K562 (cell line): ENCODE results near the gene NAA40. TPM values are rescaled to one million over a fixed set of nuclear protein-coding genes. Genes with fewer than 3 reads are reported as not detected.
A peak's percentile ranks its signal among the peaks of the same experiment; 100 is the strongest.

Source experiments
- L3MBTL2 ChIP-seq: fragments of 450-650 bp; IDR thresholded peaks from 2 replicates; pipeline ENCODE4 v1.6.1; 2016; ENCODE audit warnings: mild to moderate bottlenecking, moderate library complexity
- RAD51 ChIP-seq: fragments of 450-650 bp; IDR thresholded peaks from 2 replicates; pipeline ENCODE4 v1.7.1; 2016; ENCODE audit warnings: low read depth, mild to moderate bottlenecking, borderline replicate concordance
- RFX7 ChIP-seq: fragments of 250-450 bp; sonication (Bioruptor Pico); IDR thresholded peaks from 2 replicates; pipeline ENCODE4 v1.5.1; 2021; ENCODE audit warnings: mild to moderate bottlenecking
- polyA plus RNA-seq, 8 experiments: library from polyadenylated mRNA; depleted of rRNA in 4 of 8; stranded (reverse) in 5 of 8; unstranded in 3 of 8; fragments of >200 nt; fragmentation: Nextera tagmentation in 2 of 8; fragmentation: Illumina TruSeq in 1 of 8; extraction: Ambion mirVana in 2 of 8; extraction: Trizol in 1 of 8; gene quantifications; 2 replicates each; pipeline versions ENCODE4 v1.2.1 to v1.2.3, GENCODE V29; 2011 to 2014; ENCODE audit warnings: inconsistent platforms in 1 of 8, missing spikeins in 1 of 8
- total RNA-seq, 7 experiments: library from RNA; depleted of rRNA in 6 of 7; stranded (reverse); fragments of >200 nt in 6 of 7; fragmentation: Illumina TruSeq in 2 of 7; extraction: Trizol in 2 of 7; gene quantifications; 2 replicates each; pipeline versions ENCODE4 v1.2.1 to v1.2.3, GENCODE V29; 2011 to 2021; ENCODE audit warnings: low replicate concordance in 1 of 7
- TF ChIP-seq, protein P1 (sequence below), 2 experiments: fragments of 450-650 bp in 1 of 2; sonication (generic) in 1 of 2; formaldehyde crosslinking in 1 of 2; IDR thresholded peaks; 2 replicates each; pipeline versions ENCODE4 v1.7.1 to v1.9.0; 2016 to 2022; ENCODE audit warnings: inconsistent platforms in 1 of 2, mild to moderate bottlenecking in 1 of 2, missing genetic modification reagents in 1 of 2
- TF ChIP-seq, protein P2 (sequence below): sonication (generic); formaldehyde crosslinking; IDR thresholded peaks from 2 replicates; pipeline ENCODE4 v1.9.0; 2022; ENCODE audit warnings: mild to moderate bottlenecking, missing genetic modification reagents
- TF ChIP-seq, protein P3 (sequence below): sonication (generic); formaldehyde crosslinking; IDR thresholded peaks from 2 replicates; pipeline ENCODE4 v1.8.1; 2023; ENCODE audit warnings: mild to moderate bottlenecking, missing genetic modification reagents

The NAA40 gene
- total and polyA plus RNA-seq, 9 of the 15 experiments (the other 6 are each of a cell fraction or from before 2014, with no cell fraction given): 6.2 to 39.0 (median 23.1) TPM

DNA sequence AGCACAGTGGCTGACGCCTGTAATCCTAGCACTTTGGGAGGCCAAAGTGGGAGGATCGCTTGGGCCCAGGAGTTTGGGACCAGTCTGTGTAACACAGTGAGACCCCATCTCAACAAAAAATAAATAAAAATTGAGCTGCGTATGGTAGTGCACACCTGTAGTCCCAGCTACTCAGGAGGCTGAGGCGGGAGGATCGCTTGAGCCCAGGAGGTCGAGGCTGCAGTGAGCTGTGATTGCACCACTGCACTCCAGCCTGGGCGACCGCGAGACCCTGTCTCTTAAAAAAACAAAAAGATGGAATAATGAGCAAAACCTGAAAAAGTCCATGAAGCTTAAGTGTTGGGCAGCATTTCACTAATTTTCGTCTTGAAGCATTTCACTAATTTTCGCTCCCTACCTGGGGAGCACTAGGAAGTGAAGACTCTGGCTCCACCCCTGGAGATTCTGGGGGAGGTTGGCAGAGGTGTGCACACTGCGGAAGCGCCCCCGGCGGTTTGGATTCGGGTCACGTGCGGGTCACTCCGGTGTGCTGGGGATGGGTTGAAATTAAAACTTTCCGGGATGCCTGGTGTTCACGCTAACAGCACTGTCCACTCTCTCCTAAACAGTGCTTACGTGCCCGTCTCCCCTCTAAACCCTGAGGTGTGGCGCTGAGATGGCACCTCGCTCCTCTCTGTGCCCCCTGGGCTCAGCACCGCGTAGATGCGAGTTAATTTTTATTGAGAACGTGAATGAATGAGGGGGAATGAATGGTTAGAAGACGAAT, 906 bp upstream of the NAA40 start (continued):
- TF ChIP-seq, protein P1, sequence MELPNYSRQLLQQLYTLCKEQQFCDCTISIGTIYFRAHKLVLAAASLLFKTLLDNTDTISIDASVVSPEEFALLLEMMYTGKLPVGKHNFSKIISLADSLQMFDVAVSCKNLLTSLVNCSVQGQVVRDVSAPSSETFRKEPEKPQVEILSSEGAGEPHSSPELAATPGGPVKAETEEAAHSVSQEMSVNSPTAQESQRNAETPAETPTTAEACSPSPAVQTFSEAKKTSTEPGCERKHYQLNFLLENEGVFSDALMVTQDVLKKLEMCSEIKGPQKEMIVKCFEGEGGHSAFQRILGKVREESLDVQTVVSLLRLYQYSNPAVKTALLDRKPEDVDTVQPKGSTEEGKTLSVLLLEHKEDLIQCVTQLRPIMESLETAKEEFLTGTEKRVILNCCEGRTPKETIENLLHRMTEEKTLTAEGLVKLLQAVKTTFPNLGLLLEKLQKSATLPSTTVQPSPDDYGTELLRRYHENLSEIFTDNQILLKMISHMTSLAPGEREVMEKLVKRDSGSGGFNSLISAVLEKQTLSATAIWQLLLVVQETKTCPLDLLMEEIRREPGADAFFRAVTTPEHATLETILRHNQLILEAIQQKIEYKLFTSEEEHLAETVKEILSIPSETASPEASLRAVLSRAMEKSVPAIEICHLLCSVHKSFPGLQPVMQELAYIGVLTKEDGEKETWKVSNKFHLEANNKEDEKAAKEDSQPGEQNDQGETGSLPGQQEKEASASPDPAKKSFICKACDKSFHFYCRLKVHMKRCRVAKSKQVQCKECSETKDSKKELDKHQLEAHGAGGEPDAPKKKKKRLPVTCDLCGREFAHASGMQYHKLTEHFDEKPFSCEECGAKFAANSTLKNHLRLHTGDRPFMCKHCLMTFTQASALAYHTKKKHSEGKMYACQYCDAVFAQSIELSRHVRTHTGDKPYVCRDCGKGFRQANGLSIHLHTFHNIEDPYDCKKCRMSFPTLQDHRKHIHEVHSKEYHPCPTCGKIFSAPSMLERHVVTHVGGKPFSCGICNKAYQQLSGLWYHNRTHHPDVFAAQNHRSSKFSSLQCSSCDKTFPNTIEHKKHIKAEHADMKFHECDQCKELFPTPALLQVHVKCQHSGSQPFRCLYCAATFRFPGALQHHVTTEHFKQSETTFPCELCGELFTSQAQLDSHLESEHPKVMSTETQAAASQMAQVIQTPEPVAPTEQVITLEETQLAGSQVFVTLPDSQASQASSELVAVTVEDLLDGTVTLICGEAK (IDR thresholded peaks at IDR 0.05): 0 out of 2 replicates have a peak, but pooled peaks have one; percentile 52
- TF ChIP-seq, protein P1 (CRISPR knock-in tag; IDR thresholded peaks at IDR 0.05): no peak
- no peak for TF ChIP-seq L3MBTL2
- TF ChIP-seq, protein P2, sequence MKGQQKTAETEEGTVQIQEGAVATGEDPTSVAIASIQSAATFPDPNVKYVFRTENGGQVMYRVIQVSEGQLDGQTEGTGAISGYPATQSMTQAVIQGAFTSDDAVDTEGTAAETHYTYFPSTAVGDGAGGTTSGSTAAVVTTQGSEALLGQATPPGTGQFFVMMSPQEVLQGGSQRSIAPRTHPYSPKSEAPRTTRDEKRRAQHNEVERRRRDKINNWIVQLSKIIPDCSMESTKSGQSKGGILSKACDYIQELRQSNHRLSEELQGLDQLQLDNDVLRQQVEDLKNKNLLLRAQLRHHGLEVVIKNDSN (CRISPR knock-in tag): peak; percentile 83
- TF ChIP-seq RFX7 (CRISPR knock-in tag): no peak
- TF ChIP-seq, protein P3, sequence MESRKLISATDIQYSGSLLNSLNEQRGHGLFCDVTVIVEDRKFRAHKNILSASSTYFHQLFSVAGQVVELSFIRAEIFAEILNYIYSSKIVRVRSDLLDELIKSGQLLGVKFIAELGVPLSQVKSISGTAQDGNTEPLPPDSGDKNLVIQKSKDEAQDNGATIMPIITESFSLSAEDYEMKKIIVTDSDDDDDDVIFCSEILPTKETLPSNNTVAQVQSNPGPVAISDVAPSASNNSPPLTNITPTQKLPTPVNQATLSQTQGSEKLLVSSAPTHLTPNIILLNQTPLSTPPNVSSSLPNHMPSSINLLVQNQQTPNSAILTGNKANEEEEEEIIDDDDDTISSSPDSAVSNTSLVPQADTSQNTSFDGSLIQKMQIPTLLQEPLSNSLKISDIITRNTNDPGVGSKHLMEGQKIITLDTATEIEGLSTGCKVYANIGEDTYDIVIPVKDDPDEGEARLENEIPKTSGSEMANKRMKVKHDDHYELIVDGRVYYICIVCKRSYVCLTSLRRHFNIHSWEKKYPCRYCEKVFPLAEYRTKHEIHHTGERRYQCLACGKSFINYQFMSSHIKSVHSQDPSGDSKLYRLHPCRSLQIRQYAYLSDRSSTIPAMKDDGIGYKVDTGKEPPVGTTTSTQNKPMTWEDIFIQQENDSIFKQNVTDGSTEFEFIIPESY (CRISPR knock-in tag): 0 out of 2 replicates have a peak, but pooled peaks have one; percentile 34
- TF ChIP-seq RAD51: peak; percentile 55; the same call in 1 of the 2 replicates
